HG03378 (cell line): ENCODE data around the gene PLA2G4D.

ENCODE experiments used
- ATAC-seq: cut with Tn5 transposase; IDR thresholded peaks from one replicate; pipeline ENCODE4 v1.9.1; 2021; ENCODE audit warnings: mild to moderate bottlenecking, moderate library complexity; ENCODE audit not compliant: unreplicated experiment

The PLA2G4D gene, protein sequence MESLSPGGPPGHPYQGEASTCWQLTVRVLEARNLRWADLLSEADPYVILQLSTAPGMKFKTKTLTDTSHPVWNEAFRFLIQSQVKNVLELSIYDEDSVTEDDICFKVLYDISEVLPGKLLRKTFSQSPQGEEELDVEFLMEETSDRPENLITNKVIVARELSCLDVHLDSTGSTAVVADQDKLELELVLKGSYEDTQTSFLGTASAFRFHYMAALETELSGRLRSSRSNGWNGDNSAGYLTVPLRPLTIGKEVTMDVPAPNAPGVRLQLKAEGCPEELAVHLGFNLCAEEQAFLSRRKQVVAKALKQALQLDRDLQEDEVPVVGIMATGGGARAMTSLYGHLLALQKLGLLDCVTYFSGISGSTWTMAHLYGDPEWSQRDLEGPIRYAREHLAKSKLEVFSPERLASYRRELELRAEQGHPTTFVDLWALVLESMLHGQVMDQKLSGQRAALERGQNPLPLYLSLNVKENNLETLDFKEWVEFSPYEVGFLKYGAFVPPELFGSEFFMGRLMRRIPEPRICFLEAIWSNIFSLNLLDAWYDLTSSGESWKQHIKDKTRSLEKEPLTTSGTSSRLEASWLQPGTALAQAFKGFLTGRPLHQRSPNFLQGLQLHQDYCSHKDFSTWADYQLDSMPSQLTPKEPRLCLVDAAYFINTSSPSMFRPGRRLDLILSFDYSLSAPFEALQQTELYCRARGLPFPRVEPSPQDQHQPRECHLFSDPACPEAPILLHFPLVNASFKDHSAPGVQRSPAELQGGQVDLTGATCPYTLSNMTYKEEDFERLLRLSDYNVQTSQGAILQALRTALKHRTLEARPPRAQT

DNA sequence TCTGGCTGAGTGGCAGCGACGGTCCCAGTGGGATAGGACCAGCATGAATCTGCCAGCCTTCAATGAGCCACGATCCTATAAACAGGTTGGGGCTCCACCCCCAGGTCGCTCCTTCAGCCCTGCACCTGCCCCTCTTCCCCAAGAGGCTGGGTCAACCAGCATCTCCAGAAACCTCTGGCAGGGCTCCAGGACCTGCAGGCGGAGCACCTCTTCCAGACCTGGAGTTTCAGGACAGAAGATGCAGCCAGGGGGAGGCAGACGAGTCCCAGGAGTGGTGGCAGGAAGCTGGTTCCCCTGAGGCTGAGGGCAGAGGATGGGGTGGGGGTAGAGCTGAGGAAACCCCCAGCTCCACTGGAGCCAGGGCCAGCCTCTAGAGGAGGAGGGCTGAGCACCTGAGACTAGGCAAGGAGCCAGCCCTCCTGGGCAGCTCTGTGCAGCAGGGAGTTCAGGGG is at the start of gene PLA2G4D:
Gene PLA2G4D (minus strand): TSS at position 51 of the 452 bp plus-strand sequence. CDS start 103 bp downstream, outside the sequence.
- ATAC-seq: no peak

GRCh38 chr15:42143356-42143755 is 49.0 kb upstream of the PLA2G4D start:
- ATAC-seq: no peak

DNA sequence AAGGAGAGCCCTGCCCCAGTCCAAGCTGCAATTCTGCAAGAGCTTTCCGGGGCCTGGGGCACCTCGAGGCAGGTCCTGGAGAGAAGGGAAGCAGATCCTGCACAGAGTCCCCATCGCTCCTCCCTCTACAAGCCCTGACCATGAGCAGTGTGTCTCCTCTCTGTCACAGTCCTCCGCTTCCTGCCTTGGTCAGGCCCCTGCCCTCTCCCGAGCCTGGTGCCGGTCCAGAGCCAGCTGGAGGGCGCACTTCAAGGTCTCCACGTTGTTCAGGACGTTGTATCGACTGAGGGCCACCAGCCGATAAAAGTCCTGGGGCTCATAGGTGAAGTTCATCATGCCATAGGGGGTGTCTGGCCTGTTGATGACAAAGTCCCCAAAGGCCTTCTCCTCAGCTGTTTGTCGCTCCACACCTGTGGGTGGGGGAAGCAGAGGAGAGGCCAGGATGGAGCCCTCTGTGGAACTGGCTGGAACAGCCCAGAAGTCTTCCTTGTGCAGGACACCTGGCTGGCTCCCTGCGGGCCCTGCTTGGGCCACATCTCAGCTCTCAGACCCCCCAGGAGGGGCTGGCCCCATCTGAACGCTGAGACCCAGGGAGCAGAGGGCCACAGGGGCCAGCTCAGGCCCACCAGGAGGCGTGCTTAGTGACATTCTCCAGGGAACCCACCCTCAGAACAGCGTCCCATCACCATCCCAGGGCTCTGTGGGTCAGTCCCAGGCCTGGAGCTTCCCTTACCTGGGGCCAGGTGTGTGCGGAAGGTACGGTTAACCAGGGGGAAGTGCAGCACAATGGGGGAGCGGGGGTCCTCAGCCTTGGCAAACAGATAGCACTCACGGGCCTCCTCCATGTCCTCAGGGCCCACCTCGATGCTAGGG is 47.7 kb upstream of the PLA2G4D start:
- ATAC-seq: no peak

DNA sequence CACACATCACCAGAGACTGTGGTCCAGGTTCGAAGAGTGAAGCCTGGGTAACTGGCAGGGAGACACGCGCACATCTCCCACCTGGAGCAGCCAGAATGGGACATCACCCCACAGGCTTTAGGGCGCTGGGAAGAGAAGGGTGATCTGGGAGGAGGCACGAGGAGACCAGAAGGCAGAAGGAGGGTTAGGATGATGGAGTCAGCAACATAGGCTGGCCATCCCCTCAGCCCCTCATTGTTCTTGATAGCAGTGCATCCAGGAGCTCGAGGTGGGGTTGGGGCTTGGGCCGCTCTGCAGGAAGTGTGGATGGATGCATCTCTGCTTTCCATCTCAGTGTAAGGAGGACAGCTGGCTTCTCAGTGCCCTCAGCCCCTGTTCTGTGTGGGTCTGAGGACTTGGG is 46.9 kb upstream of the PLA2G4D start:
- no peak for ATAC-seq

- no peak for ATAC-seq
Observed at GRCh38 chr15:42140383-42141070, 46.2 kb upstream of the PLA2G4D start.

- ATAC-seq: no peak
Observed at GRCh38 chr15:42139596-42139995, 45.2 kb upstream of the PLA2G4D start.

GRCh38 chr15:42138968-42139386 is 44.6 kb upstream of the PLA2G4D start:
- no peak for ATAC-seq

GRCh38 chr15:42138411-42138810 is 44.0 kb upstream of the PLA2G4D start:
- ATAC-seq: no peak

DNA sequence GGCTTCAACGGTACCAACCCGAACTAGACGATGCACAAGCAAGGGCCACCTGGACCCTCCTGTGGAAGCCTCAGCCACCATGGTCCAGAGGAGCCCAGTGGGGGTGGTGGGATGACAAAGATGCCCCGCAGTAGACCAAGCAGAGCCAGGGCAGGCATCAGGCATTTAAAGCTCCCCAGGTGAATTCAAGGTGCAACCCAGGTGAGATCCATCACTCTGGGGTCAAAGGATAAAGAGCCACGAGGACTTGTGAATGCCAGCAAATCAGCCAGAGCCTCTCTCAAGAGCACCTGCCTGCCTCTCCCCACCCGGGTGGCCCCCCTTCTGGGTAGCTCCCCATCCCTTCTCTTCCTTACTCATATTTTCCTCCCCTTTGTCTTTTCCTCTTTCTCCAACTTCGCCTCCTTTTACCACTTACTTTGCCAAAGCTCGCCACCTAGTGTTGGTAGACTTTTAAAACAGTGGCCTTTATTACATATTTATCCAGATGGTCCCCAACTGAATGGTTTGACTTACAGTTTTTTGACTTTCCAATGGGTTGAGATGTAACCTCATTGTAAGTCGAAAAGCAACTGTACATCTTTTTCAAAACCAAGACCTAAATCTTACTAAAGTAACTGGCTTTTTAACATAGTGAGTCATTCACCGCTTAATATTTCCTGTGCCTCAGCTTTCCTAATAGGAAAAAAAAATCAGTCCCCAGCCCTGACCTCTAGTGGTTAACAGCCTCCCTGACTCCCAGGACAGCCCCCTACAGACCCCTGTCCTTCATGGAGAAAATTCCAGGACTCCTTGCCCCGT is 43.3 kb upstream of the PLA2G4D start:
- no peak for ATAC-seq

GRCh38 chr15:42136513-42136912 is 42.2 kb upstream of the PLA2G4D start:
- no peak for ATAC-seq

DNA sequence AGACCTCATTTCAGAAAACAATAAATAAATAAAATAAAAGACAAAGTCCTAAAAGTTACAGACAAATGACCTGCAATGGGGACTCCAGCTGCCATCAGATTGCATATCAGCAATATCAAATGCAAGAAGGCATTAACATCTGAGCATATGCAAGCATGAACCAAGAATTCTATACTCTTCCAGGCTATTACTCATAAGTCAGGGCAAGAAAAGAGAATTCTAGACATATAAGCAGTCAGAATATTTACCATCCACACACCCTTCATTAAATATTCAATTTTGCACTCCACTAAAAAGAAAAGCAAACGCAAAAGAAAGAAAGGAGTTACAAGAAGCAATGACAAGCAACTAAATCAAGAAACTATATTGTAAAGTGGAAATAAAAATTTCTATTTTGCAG is 41.0 kb upstream of the PLA2G4D start:
- no peak for ATAC-seq

DNA sequence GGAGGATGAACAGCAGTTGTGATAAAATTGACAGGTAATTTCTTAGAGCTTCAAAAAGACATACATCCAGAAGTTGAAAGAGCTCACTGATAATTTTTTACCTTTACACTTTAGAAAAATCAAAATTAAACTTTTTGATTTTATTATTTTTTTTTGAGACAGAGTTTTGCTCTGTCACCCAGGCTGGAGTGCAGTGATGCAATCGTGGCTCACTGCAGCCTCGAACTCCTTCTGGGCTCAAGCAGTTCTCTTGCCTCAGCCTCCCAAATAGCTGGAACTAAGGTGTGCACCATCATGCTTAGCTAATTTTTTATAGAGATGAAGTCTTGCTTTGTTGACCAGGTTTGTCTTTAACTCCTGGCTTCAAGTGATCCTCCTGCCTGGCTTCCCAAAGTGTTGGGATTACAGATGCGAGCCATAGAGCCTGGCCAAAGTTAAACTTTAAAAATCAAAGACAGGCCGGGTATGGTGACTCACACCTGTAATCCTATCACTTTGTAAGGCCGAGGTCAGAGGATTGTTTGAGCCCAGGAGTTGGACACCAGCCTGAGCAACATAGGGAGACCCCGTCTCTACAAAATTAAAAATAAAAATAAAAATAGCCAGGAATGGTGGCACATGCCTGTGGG is 40.4 kb upstream of the PLA2G4D start:
- no peak for ATAC-seq

GRCh38 chr15:42133886-42134502 is 39.6 kb upstream of the PLA2G4D start:
- no peak for ATAC-seq

- ATAC-seq: no peak
Observed at GRCh38 chr15:42133356-42133755, 39.0 kb upstream of the PLA2G4D start.

DNA sequence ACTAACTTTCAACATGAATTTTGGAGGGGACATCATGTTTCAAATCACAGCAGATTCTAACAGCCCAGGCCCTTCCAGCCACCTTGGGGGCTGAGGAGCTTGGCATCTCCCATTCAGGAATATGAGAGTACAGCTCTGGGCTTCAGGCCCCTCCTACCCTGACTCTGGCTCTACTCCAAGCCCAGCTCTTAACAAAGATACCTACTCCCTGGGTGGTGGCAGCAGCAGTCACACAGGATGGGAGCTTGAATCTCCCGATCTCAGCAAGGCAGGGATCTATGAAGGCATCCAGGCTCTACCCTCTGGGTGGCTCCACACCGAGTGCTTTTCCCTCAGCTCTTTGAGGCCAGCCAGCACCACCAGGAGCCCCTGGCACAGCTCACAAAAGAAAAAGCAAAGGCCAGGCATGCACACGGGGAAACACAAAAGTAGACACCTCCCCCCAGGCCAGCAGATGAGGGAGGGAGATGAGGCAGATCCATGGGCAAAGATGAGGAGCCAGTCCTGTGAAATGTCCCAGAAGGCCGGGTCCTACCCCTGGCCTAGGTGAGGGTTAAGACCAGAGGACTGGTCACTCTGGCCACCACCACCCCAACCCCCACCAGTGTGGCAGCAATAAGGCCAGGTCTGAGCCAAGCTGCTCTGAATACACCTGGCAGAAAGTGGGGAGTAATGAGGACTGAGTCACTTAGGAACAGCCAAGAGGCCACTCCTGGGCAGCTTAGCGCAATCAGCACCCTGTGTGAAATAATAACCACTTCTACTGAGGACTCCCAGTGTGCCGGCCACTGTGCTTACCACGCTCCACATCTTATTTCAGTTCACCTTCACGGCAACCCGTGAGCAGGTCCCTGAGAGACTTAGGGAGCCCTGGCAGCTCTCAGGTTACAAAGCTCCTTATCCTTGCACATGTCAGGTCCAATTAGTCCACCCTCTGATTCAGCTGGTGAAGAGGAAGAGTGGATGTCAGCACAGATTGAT is 37.8 kb upstream of the PLA2G4D start:
- no peak for ATAC-seq

- ATAC-seq: no peak
Observed at GRCh38 chr15:42131006-42131405, 36.6 kb upstream of the PLA2G4D start.

DNA sequence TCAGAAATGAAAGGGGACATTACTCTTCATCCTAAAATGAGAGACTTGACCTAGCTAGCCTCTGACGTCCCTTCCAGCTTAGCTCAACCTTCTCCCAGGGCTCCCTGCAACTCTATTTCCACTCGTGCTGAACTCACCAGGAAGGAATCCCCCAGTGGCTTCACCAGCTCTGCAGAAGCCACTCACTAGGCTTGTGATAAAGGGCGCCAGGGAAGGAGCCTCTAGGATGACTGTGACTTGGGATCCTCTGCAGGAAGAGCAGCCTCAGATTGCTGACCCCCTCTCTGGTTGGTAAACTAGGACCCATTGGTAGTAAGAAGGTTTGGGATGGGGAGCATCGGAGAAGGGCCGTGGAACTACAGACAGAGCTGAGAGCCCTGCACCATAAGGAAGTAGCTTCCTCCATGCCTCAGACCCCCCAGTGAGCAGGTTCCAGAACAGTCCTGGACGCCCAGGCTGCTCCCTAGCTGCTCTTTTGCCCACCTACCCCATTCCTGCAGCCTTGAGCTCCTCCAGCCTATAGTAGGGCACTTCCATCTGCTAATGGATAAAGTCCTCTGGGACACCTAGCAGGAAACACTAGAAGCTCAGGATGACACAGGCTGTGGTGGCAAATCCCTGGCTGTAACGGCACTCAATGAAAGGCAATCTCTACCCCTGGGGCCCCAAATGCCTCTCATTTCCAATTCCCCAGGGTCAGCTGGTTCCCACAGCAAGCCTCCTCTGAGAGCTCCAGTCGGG is 36.1 kb upstream of the PLA2G4D start:
- ATAC-seq: no peak
